M059J (cell line): Measurements from ENCODE around the gene TAC4. TPM values are rescaled to one million over a fixed set of nuclear protein-coding genes. Genes with fewer than 3 reads are reported as not detected.

Experiments
- DNase-seq: peaks from one replicate; pipeline ENCODE4 v3.0.0-alpha.2; 2012; ENCODE audit warnings: low read depth
- total RNA-seq: library from RNA; depleted of rRNA; stranded (reverse); fragments of >200 nt; shearing (Covaris generic); gene quantifications from 2 replicates; pipeline ENCODE4 v1.2.3, GENCODE V29; 2014

The TAC4 gene
- total RNA-seq, 1 experiment from 2014 or later = not detected

- peak; percentile 30 for DNase-seq
Measured at GRCh38 chr17:49842846-49843245, 5.0 kb downstream of the TAC4 start.

GRCh38 chr17:49842371-49842770, 5.5 kb downstream of the TAC4 start:
- no peak for DNase-seq

- no peak for DNase-seq
Measured at GRCh38 chr17:49841548-49841947, 6.3 kb downstream of the TAC4 start.

GRCh38 chr17:49839455-49839854, 8.4 kb downstream of the TAC4 start:
- no peak for DNase-seq

- DNase-seq = peak; percentile 71
Measured at GRCh38 chr17:49836111-49837030, 11.5 kb downstream of the TAC4 start.

- no peak for DNase-seq
Measured at GRCh38 chr17:49835472-49835871, 12.4 kb downstream of the TAC4 start.

GRCh38 chr17:49834118-49834743, 13.6 kb downstream of the TAC4 start:
- no peak for DNase-seq

GRCh38 chr17:49832840-49833599, 14.8 kb downstream of the TAC4 start:
- no peak for DNase-seq

- peak; percentile 68 for DNase-seq
Measured at GRCh38 chr17:49830605-49831004, 17.3 kb downstream of the TAC4 start.

- DNase-seq = peak; percentile 51
Measured at GRCh38 chr17:49829026-49829425, 18.8 kb downstream of the TAC4 start.

- peak; percentile 73 for DNase-seq
Measured at GRCh38 chr17:49828325-49828724, 19.5 kb downstream of the TAC4 start.

- no peak for DNase-seq
Measured at GRCh38 chr17:49825645-49826044, 22.2 kb downstream of the TAC4 start.

GRCh38 chr17:49823614-49824013, 24.3 kb downstream of the TAC4 start:
- DNase-seq = peak; percentile 53

- DNase-seq = no peak
Measured at GRCh38 chr17:49822829-49823228, 25.0 kb downstream of the TAC4 start.

GRCh38 chr17:49821916-49822315, 26.0 kb downstream of the TAC4 start:
- DNase-seq = no peak

- DNase-seq = no peak
Measured at GRCh38 chr17:49821466-49821865, 26.4 kb downstream of the TAC4 start.

GRCh38 chr17:49820773-49821172, 27.1 kb downstream of the TAC4 start:
- DNase-seq = no peak

GRCh38 chr17:49819651-49820050, 28.2 kb downstream of the TAC4 start:
- no peak for DNase-seq

GRCh38 chr17:49819138-49819537, 28.7 kb downstream of the TAC4 start:
- DNase-seq = no peak

GRCh38 chr17:49817993-49818392, 29.9 kb downstream of the TAC4 start:
- DNase-seq = no peak

GRCh38 chr17:49815761-49816281, 32.0 kb downstream of the TAC4 start:
- no peak for DNase-seq
